Loucy (cell line): ENCODE data around the gene PPFIA3.

Source experiments
- H2AFZ ChIP-seq: fragments of 200-600 bp; sonication (generic); 2 replicates; pipeline ENCODE4 v1.6.0; 2016; ENCODE audit warnings: antibody characterized with exemption, mild to moderate bottlenecking, low read length, moderate library complexity
- H3F3A ChIP-seq: fragments of 200-600 bp; 2 replicates; pipeline ENCODE4 v1.6.0; 2016; ENCODE audit warnings: antibody characterized with exemption, low read depth, mild to moderate bottlenecking
- H3K27me3 ChIP-seq: fragments of 200-600 bp; sonication (generic); 2 replicates; pipeline ENCODE4 v1.6.1; 2014; ENCODE audit warnings: low read length, mild to moderate bottlenecking; ENCODE audit not compliant: insufficient read depth, poor library complexity, severe bottlenecking
- H3K36me3 ChIP-seq: fragments of 200-600 bp; sonication (generic); 2 replicates; pipeline ENCODE4 v1.6.1; 2016; ENCODE audit warnings: low read length; ENCODE audit not compliant: insufficient read depth
- H3K4me1 ChIP-seq: fragments of 200-600 bp; sonication (generic); 2 replicates; pipeline ENCODE4 v1.5.1; 2014; ENCODE audit warnings: low read length, mild to moderate bottlenecking; ENCODE audit not compliant: insufficient read depth, poor library complexity, severe bottlenecking
- H3K4me2 ChIP-seq: fragments of 200-600 bp; sonication (generic); 2 replicates; pipeline ENCODE4 v1.6.0; 2014; ENCODE audit warnings: antibody characterized with exemption, low read length, low read depth, mild to moderate bottlenecking; ENCODE audit not compliant: poor library complexity, severe bottlenecking
- H3K4me3 ChIP-seq: fragments of 200-600 bp; sonication (generic); 2 replicates; pipeline ENCODE4 v1.5.1; 2014; ENCODE audit warnings: low read length, mild to moderate bottlenecking, mixed read lengths; ENCODE audit not compliant: poor library complexity, severe bottlenecking
- H3K79me2 ChIP-seq: fragments of 200-600 bp; sonication (generic); 2 replicates; pipeline ENCODE4 v1.6.1; 2014; ENCODE audit warnings: low read length; ENCODE audit not compliant: insufficient read depth
- H3K9ac ChIP-seq: fragments of 200-600 bp; sonication (generic); 2 replicates; pipeline ENCODE4 v1.6.0; 2014; ENCODE audit warnings: mild to moderate bottlenecking, low read depth, low read length, moderate library complexity; ENCODE audit not compliant: poor library complexity, severe bottlenecking
- H3K9me2 ChIP-seq: fragments of 200-600 bp; sonication (generic); replicated peaks from 2 replicates; pipeline ENCODE4 v1.6.1; 2016; ENCODE audit warnings: low read depth, low read length, mixed read lengths
- H3K9me3 ChIP-seq: fragments of 200-600 bp; sonication (generic); 2 replicates; pipeline ENCODE4 v1.6.1; 2014; ENCODE audit warnings: mild to moderate bottlenecking, antibody characterized with exemption, low read length, low read depth; ENCODE audit not compliant: insufficient read depth
- H4K20me1 ChIP-seq: fragments of 200-600 bp; sonication (generic); 2 replicates; pipeline ENCODE4 v1.6.0; 2014; ENCODE audit warnings: antibody characterized with exemption, low read length, mild to moderate bottlenecking; ENCODE audit not compliant: insufficient read depth, poor library complexity, severe bottlenecking
- EZH2phosphoT487 ChIP-seq: fragments of 200-600 bp; IDR thresholded peaks from 2 replicates; pipeline ENCODE4 v1.6.1; 2018; ENCODE audit warnings: antibody characterized with exemption, mild to moderate bottlenecking, moderate library complexity, borderline replicate concordance
- TF ChIP-seq, protein P1 (sequence below): fragments of 200-600 bp; sonication (generic); conservative IDR thresholded peaks from 2 replicates; pipeline ENCODE4 v1.5.1; 2014; ENCODE audit warnings: mild to moderate bottlenecking, antibody characterized with exemption, low read length

Gene PPFIA3

DNA sequence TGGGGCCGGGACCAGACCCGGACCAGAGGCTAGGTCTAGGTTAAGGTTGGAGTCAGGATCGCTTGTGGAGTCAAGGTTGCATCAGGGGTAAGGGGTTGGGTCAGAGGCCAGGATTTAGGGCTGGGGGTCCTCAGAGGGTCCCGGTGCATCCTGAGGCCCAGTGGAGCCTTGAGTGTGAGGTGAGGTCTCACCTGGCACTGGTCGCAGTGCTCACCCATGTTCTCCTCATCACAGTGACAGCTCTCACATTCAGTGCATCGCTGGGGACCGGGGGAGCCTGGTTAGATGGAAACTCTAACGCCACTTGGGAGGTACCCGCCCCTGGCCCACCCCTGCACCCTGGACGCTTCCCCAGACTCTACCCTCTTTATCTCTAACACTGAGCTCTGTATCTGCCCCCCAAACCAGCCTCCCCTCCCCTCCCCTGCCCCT lies 32.8 kb downstream of the PPFIA3 start:
- Histone ChIP-seq H3K36me3 (no peaks in the 10 kb centered on the region), H3K9ac (no peak overlapping the region), H3K27me3 (no peaks in the 10 kb centered on the region), H3K4me3 (no peak overlapping the region), H3K9me3 (no peaks in the 10 kb centered on the region), H2AFZ (no peak overlapping the region), H3K79me2 (no peaks in the 10 kb centered on the region), H3K4me1 (peaks cover 15% of the 10 kb centered on the region), H3F3A (no peaks in the 10 kb centered on the region), H4K20me1 (no peaks in the 10 kb centered on the region), H3K9me2 (no peaks in the 10 kb centered on the region), H3K4me2 (no peak overlapping the region)
- TF ChIP-seq, protein P1, sequence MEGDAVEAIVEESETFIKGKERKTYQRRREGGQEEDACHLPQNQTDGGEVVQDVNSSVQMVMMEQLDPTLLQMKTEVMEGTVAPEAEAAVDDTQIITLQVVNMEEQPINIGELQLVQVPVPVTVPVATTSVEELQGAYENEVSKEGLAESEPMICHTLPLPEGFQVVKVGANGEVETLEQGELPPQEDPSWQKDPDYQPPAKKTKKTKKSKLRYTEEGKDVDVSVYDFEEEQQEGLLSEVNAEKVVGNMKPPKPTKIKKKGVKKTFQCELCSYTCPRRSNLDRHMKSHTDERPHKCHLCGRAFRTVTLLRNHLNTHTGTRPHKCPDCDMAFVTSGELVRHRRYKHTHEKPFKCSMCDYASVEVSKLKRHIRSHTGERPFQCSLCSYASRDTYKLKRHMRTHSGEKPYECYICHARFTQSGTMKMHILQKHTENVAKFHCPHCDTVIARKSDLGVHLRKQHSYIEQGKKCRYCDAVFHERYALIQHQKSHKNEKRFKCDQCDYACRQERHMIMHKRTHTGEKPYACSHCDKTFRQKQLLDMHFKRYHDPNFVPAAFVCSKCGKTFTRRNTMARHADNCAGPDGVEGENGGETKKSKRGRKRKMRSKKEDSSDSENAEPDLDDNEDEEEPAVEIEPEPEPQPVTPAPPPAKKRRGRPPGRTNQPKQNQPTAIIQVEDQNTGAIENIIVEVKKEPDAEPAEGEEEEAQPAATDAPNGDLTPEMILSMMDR, result no peak
- TF ChIP-seq EZH2phosphoT487, result no peak

DNA sequence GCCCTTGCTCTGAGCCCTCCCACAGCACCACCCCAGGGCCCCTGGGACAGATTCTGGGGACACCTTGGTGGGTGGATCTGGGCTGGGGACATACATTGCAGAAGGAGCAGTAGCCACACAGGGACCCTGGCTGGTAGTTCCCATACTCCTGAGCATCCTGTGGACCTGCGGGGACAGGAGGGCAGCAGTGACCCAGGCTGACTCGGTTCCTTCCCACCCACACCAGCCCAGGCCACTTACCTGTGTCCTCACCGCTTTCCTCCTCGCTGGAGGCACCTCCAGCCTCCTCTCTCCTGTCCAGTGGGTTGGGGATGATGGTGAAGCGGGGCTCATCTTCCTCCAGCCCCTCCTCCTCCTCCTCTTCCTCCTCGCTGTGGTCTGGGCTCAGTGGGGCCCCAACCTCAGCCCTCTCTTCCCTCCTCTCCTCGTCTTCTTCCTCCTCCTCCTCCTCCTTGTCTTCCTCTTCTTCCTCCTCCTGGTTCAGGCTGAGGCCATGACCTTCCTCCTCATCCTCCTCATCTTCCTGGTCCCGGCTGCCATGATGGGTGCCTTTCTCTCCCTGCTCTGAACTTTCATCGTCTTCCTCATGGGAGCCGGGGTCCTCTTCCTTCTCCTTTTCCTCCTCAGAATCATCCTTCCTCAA lies 33.9 kb downstream of the PPFIA3 start:
- H4K20me1 ChIP-seq, result no peaks in the 10 kb centered on the region
- no peak overlapping the region for H2AFZ ChIP-seq
- H3K9me2 ChIP-seq, result no peaks in the 10 kb centered on the region
- H3K36me3 ChIP-seq, result no peaks in the 10 kb centered on the region
- no peaks in the 10 kb centered on the region for H3K27me3 ChIP-seq
- no peak for TF ChIP-seq EZH2phosphoT487
- TF ChIP-seq, protein P1, result no peak
- H3K9me3 ChIP-seq, result no peaks in the 10 kb centered on the region
- peaks cover 18% of the 10 kb centered on the region for H3K4me1 ChIP-seq
- H3F3A ChIP-seq, result no peaks in the 10 kb centered on the region
- no peak overlapping the region for H3K4me3 ChIP-seq
- no peak overlapping the region for H3K9ac ChIP-seq
- H3K4me2 ChIP-seq, result no peak overlapping the region
- H3K79me2 ChIP-seq, result no peaks in the 10 kb centered on the region

DNA sequence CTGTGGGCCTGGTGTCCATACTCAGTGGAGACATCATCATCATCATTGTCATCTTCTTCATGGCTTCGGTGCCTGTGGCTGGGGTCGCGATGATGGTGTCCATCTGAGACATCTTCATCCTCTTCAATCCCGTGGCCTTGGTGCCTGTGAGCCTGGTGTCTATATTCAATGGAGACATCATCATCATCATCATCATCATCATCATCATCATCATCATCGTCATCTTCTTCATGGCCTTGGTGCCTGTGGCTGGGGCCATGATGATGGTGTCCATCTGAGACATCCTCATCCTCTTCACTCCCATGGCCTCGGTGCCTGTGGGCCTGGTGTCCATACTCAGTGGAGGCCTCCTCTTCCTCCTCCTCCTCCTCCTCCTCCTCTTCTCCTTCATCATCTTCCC lies 34.9 kb downstream of the PPFIA3 start:
- Histone ChIP-seq H3K79me2 (no peaks in the 10 kb centered on the region), H3K9ac (no peak overlapping the region), H3K27me3 (no peaks in the 10 kb centered on the region), H3K4me2 (no peak overlapping the region), H4K20me1 (no peaks in the 10 kb centered on the region), H3K4me1 (peaks cover 15% of the 10 kb centered on the region), H3F3A (no peaks in the 10 kb centered on the region), H3K4me3 (no peak overlapping the region), H3K9me2 (no peaks in the 10 kb centered on the region), H2AFZ (no peak overlapping the region), H3K36me3 (no peaks in the 10 kb centered on the region), H3K9me3 (no peaks in the 10 kb centered on the region)
- TF ChIP-seq, protein P1, result no peak
- no peak for TF ChIP-seq EZH2phosphoT487
